DMS53 treated with DMSO at 0.1 percent for 48 hours (cell line): ENCODE results near the gene ZMYND15.
A peak's percentile ranks its signal among the peaks of the same experiment; 100 is the strongest.
"Not testable (repeated sequence)": the region's sequence is repeated elsewhere in the genome, so short reads cannot be mapped to it uniquely, and the experiment has no call there.

Experiments
- DNase-seq: peaks from one replicate; lab custom pipeline; 2025; ENCODE audit not compliant: unreplicated experiment; lab: John Stamatoyannopoulos, UW

Gene ZMYND15

GRCh38 chr17:4739122-4740024 lies at the start of gene ZMYND15, which contains the start of gene CXCL16:
Gene ZMYND15 (plus strand): TSS chr17:4739833. CDS start chr17:4740549, 716 bp downstream.
Gene CXCL16 (minus strand): TSS chr17:4739928. CDS start chr17:4739339, 589 bp downstream.
- peak; percentile 9 for DNase-seq

- not testable (repeated sequence) for DNase-seq
Measured at GRCh38 chr17:4689872-4690271, 49.8 kb upstream of the ZMYND15 start.

GRCh38 chr17:4690745-4691144 lies 48.9 kb upstream of the ZMYND15 start:
- DNase-seq = no peak

- DNase-seq = no peak
Measured at GRCh38 chr17:4691686-4692085, 47.9 kb upstream of the ZMYND15 start.

GRCh38 chr17:4693416-4693815 lies 46.2 kb upstream of the ZMYND15 start:
- no peak for DNase-seq

- DNase-seq = no peak
Measured at GRCh38 chr17:4696437-4696805, 43.2 kb upstream of the ZMYND15 start.

GRCh38 chr17:4699401-4700056 lies 40.1 kb upstream of the ZMYND15 start:
- not testable (repeated sequence) for DNase-seq

GRCh38 chr17:4701116-4701515 lies 38.5 kb upstream of the ZMYND15 start:
- no peak for DNase-seq

GRCh38 chr17:4703330-4703691 lies 36.3 kb upstream of the ZMYND15 start:
- no peak for DNase-seq

- not testable (repeated sequence) for DNase-seq
Measured at GRCh38 chr17:4704574-4704907, 35.1 kb upstream of the ZMYND15 start.

GRCh38 chr17:4704991-4705390 lies 34.6 kb upstream of the ZMYND15 start:
- DNase-seq = no peak

- DNase-seq = no peak
Measured at GRCh38 chr17:4706121-4706520, 33.5 kb upstream of the ZMYND15 start.

- DNase-seq = peak; percentile 36
Measured at GRCh38 chr17:4708436-4708835, 31.2 kb upstream of the ZMYND15 start.

GRCh38 chr17:4709794-4710692 lies 29.6 kb upstream of the ZMYND15 start, which contains the start of gene ARRB2:
Gene ARRB2 (plus strand): TSS chr17:4710632. CDS start chr17:4710722, 90 bp downstream.
- DNase-seq = peak; percentile 93

GRCh38 chr17:4710693-4711634 lies 28.7 kb upstream of the ZMYND15 start:
- DNase-seq = no peak

GRCh38 chr17:4711661-4712181 lies 27.9 kb upstream of the ZMYND15 start:
- no peak for DNase-seq

GRCh38 chr17:4712526-4712925 lies 27.1 kb upstream of the ZMYND15 start:
- no peak for DNase-seq

- DNase-seq = not testable (repeated sequence)
Measured at GRCh38 chr17:4714340-4715062, 25.1 kb upstream of the ZMYND15 start.

GRCh38 chr17:4715063-4715744 lies 24.4 kb upstream of the ZMYND15 start:
- no peak for DNase-seq
